GM19397 (cell line): ENCODE measurements around the gene ITPK1.

Source experiments
- ATAC-seq: cut with Tn5 transposase; IDR thresholded peaks from one replicate; pipeline ENCODE4 v1.9.1; 2021; ENCODE audit warnings: mild to moderate bottlenecking, moderate library complexity; ENCODE audit not compliant: unreplicated experiment

ITPK1 gene

DNA sequence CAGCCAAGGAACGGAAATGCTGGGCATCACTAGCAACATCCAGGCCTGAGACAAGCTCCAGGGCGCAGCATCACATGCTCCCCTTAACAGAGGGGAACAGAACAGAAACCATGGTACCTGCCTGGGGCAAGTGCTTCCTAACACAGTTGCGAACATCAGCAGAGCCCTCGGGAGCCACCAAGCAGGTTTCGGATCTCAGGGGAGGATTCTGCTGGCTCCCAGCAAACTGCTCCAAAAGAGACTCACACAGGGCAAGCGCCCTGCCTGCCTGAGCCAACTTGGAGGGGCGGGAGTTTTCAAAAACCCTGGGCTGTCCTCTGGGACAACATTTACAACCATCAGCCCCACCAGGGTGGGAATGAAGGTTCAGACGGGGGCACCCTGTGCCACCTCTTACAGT lies 173.1 kb downstream of the ITPK1 start:
- ATAC-seq: no peak

DNA sequence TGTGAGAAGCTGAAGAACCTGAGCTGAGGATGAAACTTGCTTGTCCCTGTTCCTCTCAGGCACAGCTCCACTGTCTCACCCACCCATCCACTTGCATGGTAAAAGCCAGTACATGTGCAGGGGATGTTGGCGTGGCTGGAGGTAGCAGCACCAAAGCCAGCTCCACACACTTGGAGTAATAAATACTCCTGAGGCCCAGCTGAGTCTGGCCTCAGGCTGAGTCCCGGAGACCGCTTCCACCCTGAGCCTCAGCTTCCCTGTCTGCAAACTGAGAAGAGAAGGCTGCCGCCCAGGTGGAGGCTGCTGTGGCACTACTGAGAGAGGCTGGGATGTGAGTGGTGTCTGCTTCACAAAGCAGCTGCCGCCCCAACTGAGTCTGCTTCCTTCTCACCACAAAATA lies 173.6 kb downstream of the ITPK1 start:
- ATAC-seq: no peak

DNA sequence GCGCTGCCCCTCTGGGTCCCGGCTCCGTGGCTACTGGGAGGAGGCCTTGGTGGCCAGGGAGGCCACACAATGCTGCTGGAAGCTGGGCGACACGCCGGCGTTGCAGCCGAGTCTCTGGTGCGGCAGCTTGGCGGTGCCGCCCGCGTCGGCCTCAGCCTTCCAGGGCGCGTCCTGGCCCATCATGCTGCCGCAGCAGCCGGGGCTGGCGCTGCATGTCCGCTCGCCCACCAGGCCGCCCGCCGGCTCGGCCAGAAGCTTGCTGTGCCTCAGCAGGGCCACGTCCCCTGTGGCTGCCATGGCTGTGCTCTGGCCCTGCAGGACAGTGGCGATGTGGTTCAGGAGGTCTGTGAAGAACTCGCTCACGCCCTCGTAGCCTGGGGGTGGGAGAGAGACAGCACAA lies 174.2 kb downstream of the ITPK1 start:
- no peak for ATAC-seq

DNA sequence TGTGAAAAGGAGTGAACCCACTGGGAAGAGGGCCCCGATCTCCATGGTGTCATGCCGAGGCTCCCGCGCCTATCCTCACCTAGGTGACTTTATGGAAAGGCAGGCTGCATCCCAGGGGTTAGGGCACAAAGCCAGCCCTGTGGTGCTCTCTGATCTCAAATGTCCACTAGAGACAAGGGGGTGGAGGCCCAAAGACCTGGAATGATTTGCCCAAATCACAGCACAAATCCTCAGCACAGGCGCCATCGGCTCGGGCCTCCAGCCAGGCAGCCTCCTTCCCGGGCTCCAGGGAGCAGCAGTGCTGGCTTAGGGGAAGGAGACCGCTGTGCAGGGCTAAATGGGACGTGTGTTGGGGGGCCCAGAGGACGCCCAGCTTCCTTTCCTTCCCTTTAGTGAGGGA lies 175.2 kb downstream of the ITPK1 start:
- ATAC-seq: no peak

DNA sequence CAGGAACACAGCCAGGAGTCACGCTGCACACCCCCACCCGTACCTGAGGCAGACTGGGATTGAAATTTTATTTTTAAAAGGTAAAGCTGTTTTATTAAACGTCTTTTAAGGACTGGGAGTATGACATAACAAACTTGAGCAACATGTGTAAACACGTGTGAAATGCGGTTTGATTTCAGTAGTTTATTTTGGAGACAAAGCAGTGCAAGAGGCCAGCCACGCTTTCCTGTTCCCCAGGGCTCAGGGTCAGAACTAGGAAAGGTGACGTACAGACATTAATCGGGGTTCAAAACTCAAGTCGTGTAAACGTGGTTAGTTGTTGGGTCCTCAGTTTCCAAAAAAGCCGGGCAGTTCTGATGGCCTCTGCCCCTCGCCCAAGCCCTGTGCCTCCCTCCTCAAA lies 176.0 kb downstream of the ITPK1 start:
- no peak for ATAC-seq

DNA sequence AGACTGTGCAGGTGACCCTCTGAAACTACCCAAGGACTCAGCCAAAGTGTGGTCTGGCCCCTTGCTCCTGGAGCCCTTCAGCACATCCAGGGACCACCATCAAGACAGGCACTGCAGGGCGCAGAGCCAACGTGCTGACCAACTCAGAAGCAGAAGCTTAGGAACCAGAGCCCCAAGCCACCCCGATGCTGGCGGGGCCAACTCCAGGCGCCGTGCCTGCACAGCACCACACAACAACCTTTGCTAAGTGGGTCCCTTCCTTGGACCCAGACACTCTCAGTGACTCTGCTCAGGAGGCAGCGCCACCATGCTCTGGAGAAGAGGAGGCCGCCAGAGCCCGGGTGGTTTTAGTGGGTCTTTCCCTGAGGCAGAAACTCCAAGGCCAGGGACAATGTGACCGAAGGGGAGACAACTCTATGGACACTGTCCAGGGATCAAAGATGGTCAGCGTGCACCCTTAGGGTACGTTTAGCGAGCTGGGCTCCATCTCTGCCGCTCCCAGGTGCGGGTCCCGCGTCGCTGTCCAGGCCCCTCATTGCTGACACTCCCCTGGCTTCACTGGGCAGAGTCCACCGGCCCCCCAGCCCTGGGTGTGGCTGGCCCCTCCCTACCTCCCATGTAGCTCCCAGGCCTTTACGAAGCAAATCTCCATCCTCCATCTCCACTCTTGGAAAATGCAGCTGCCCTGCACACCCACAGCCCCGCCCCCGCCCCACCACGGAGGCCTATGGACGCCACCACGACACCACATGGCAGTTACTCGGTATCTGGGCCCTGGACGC lies 176.6 kb downstream of the ITPK1 start:
- no peak for ATAC-seq

DNA sequence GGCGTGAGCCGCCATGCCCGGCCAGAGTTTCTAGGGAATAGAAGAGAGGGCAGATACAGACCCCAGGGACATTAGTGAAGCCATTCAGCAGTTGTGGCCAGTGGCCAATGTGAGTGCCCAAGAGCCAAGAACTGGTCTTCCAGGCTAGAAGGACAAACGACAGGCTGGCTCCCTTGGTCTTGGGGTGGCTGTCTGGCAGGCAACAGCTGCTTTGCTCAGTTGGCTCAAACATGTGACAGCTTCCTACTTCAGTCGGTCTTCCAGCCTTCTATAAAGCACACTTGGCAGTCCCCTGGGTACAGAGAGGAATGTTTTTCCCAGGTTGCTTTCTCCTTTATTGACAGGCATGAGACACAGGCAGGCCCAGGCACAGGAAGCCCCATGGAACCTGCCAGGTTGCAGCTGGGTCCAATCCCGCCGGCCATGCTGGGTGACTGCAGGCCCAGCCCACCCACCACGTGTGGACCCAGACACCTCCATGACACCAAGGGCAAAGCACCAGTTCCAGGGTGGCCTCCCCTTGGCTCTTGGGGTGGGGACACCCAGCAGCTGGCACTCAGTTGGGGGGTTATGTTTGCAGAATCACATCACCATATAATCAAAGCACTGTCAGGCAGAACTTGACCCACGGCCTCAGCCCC lies 177.4 kb downstream of the ITPK1 start:
- no peak for ATAC-seq

DNA sequence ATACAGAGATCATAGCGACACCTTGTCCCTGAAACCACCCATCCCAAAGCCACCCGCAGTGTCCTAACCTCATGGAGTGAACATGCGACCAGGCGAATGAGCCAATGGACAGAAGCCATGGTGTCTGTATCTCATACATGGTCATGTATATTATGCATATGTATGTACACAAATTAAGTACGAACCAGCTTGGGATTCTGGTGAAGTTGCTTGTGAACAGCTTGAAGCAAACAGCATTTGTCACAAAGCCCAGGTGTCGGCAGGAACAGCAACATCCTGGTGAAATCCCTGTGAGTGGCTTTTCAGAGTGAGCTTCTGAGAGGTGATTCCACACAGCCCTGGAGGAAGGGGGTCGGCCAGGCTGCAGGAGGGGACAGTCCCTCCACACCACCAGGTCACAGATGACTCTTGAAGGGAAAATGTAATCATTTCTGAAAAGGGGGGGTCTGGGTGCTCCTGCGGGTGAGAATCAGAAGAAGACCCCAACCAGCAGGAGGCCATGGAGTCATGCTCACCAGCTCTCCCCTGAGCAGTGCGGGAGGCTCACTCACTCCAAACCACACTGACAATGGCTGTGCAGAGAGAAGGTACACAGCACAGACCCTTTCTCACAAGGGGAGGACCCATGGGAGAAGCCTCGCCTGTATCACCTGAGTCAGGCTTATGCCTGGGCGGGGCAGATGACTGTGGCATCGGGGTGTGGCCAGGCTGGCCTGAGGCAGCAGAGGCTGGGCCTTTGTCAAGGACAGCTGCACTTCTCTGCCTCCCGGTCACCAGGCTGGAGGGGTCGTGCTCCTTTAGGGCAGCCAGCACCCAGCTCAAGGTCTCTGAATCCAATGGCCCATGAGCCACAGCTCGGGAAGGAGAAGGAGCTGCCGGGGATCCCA lies 178.4 kb downstream of the ITPK1 start:
- no peak for ATAC-seq

DNA sequence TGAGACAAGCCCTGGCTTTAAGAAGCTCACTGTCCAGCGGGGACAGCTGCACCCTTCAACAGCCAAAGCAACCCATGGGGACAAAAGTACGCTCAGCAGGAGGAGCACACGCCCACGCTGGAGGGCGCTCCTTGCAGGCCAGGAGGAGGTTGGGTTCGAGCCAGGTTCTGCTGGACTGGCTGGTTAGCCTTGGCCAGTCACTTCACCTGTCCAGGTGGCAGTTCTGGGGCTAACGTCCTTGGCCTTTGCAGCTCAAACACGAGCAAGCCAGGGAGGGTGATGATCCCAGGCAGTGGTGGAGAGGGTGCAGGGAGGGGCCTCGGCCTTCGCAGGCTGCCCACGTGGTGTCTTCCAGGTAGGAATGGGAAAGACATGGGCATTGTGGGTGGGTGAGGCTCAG lies 179.6 kb downstream of the ITPK1 start:
- ATAC-seq: no peak

DNA sequence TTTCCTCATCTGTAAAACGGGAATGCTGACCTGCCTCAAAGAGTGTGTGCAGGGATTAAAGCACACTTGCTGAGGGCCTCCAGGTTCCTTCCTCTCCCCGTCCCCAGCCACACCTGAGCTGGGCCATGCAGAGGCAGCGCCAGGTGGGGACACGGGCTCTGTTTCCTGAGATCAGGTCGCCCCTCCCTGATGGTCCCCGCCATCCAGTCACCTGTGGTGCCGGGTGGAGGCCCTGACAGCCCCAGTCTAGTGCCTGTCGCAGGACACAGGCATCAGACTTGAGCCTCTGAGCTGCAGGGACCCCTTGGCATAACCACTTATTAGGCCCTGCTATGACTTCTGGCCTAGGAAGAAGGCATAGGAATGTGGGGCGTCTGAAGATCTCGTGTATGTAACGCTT lies 180.3 kb downstream of the ITPK1 start:
- no peak for ATAC-seq

DNA sequence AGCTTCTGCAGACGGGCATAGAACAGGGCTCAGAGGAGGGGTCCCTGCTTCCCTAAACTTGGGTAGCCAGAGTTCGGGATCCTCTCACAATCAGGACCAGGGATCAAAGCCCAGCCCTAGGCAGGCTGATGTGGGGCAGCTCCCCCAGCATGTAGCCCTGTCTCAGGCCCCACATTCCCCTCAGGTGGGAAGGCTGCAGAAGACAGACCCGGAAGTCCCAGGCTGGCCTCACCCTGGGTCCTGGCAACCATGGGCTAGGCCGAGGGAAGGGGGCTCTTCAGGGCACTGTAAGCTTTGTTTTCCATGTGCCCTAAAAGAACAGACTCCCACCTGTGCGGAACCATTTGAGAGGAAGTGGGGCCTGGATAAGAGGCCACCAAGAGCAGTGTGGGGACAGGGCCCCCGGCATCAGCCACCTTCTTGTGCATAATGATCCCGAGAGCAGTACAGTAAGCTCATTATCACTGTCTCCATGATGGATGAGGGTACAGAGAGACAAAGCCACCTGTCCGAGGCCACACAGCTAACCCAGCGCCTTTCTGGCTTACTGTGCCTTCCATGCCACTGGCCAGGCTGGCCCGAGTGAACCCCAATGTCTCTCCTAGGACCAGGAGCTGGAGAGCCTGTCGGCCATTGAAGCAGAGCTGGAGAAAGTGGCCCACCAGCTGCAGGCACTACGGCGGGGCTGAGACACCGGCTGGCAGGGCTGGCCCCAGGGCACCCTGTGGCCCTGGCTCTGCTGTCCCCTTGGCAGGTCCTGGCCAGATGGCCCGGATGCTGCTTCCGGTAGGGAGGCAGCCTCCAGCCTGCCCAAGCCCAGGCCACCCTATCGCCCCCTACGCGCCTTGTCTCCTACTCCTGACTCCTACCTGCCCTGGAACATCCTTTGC lies 181.3 kb downstream of the ITPK1 start:
- ATAC-seq: no peak

DNA sequence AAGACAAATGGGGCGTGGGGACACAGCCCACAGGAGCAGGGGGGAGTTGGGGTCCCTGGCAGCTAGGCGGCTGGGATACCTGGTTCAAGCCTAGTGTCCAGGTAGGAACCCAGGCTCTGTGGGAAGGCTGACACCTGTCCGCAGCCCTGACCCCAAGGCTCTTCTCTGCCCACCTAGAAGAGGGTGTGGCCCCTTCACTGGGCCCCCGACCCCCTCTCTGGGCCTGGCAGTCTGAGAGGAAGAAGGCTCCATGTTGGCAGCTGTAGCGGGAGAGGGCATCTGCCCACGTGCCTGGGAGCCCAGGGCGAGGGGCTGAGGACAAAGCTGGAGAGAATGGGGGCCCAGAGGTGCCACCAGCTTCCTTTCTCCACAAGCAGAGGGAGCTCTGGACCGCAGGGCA lies 182.2 kb downstream of the ITPK1 start:
- no peak for ATAC-seq

DNA sequence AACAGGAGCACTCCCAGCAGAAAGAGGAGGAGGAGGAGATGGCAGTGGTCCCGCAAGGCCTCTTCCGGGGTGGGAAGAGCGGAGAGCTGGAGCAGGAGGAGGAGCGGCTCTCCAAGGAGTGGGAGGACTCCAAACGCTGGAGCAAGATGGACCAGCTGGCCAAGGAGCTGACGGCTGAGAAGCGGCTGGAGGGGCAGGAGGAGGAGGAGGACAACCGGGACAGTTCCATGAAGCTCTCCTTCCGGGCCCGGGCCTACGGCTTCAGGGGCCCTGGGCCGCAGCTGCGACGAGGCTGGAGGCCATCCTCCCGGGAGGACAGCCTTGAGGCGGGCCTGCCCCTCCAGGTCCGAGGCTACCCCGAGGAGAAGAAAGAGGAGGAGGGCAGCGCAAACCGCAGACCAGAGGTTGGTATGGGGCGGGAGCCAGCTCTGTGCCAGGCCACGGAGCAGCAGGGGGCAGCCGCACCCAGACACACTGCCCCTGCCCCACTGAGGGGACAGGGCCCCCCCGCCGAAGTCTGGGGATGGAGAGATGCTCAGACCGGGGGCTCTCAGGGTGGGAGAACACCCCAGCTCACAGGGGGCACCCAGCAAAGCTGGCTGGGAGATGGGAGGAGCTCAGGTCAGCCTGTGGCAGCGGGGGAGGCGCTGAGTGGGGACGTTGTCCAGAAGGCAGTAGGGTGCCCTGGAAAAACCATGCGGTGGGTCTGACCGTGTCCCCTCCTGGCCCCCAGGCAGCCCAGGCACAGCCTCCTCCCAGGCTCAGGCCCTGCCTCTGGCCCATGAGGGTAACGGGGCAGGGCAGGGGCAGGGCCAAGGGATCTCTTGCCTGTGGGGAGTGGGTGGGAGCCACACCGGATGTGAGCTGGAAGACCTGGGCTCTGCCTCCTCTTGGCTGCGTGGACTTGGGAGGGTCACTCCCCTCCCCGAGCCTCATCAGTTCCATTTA lies 183.0 kb downstream of the ITPK1 start:
- ATAC-seq: no peak

DNA sequence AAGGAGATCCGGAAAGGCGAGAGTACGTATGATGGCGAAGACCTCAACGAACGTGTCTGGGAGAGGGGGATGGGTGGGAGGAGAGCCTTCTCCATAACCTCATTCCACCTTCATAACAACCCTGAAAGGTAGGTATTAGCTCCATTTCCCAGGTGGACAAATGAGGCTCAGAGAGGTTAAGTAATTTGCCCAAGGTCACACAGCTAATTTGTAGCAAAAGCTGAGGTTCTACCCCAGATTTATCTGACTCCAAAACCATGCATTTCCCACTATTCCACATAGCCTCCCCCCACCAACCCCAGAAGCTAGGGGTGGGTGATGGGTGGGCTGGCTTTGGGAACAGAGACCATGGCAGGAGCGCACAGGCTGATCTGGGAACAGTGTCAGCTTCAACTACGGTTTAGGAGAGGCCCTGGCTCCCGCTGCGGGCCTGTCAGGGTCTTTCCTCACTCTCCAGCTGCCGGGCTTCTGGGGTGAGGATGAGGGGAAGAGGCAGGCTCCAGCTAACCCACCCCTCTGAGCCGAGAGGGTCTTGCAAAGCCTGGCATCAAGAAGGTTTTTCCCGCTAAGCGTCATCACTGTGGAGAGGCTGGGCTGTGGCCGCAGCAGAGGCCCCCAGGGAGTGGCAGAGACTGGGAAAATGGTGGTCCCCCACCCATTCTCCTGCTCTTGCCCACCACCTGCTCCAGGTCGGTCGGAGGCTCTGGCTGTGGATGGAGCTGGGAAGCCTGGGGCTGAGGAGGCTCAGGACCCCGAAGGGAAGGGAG lies 183.9 kb downstream of the ITPK1 start:
- ATAC-seq: no peak

DNA sequence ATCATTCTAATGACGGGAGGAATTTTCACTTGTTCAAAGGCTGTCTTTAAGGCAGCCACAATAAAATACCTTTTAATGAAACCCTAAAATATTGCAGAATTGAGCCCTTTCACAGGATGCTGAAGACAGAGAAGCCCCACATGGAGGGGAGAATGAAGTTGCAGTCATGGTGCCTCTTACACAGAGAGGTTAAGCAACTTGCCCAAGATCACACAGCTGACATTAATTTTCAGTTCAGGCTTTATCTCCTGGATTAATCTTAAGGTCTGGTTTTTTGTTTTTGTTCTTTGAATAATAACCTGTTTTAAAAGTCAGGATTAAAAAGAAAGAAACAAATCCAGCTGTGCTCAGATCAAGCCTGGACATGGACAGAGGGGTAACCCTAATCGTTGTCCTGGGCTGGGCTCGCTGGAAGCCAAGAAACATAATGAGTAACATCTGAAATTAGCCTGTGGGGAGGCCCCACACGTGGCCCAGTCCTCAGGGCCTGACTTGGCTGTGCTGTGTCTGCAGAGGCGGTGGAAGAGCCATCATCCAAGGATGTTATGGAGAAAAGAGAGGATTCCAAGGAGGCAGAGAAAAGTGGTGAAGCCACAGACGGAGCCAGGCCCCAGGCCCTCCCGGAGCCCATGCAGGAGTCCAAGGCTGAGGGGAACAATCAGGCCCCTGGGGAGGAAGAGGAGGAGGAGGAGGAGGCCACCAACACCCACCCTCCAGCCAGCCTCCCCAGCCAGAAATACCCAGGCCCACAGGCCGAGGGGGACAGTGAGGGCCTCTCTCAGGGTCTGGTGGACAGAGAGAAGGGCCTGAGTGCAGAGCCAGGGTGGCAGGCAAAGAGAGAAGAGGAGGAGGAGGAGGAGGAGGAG lies 184.8 kb downstream of the ITPK1 start:
- no peak for ATAC-seq

DNA sequence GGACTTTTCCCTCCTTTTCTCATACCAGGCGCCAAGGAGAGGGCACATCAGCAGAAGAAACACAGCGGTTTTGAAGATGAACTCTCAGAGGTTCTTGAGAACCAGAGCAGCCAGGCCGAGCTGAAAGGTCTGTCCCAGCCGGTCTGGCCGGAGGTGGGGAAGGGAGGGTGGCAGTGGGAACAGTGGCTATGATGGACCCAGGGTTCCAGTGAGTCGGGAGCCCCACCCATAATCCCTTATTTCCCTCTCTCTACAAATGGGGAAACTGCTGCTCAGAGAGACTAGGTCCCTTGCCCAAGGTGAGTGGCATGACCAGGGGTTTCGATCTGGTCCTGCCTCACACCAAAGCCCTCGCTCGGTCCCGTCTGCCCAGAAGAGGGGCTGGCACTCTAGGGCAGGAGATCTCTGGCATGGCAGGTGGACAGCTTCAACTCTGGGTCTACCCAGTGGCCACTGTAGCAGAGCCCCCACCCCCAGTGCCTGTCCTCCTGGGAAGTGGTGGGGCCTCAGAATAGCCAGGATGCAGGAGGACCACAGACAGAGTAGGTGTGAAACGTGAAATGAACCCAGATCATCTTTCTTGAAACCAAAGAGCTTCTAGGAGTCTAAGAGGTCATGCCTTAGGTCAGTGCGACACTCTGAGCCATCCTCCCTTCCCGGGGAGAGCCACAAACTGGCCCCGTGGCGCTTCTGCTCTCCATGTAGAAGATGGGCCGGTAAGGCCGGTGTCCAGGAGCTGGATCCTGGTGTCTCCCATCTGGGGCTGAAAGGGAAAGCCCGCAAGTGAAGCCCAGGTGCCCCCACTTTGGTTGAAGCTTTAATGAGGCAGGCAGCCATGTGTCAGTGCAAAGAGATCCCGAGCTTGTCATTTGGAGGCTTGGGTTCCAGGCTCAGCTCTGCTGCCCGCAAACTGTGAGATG lies 185.8 kb downstream of the ITPK1 start:
- no peak for ATAC-seq
